K562 (cell line): ENCODE measurements around the gene CASP9. TPM values are rescaled to one million over a fixed set of nuclear protein-coding genes. Genes with fewer than 3 reads are reported as not detected.
A peak's percentile ranks its signal among the peaks of the same experiment; 100 is the strongest.

Source experiments
- ATAC-seq: fragments of 200-7000 bp; cut with Tn5 transposase; 3 replicates; pipeline ENCODE4 v1.9.1; 2020; ENCODE audit warnings: moderate library complexity
- BruUV-seq: library from RNA; stranded (reverse); fragments of 400-500 nt; replicated peaks from 2 replicates; lab custom pipeline; 2021; lab: Mats Ljungman, UMichigan
- CTCF ChIA-PET: fragments of 300-600 bp; formaldehyde crosslinking; extraction: SDS; loops from one replicate; lab custom pipeline; 2021; ENCODE audit warnings: low intra/inter-chr PET ratio; lab: Yijun Ruan, JAX
- POLR2A ChIA-PET: fragments of 300-600, 350-650 bp; sonication (Branson Sonifier 250); formaldehyde crosslinking; extraction: SDS; loops from one replicate; lab custom pipeline; 2021; ENCODE audit warnings: antibody characterized with exemption, inconsistent platforms; lab: Yijun Ruan, JAX
- DNase-seq, 4 experiments: peaks; one replicate each; pipeline versions ENCODE4 v3.0.0 to v3.0.0-alpha.2; 2011 to 2018; ENCODE audit warnings: low spot score in 3 of 4, mixed read lengths in 3 of 4; ENCODE audit errors: extremely low read depth in 1 of 4
- FAIRE-seq: peaks from 2 replicates; lab custom pipeline; 2011; peaks lifted over from hg19 to GRCh38; lab: Jason Lieb, UNC
- H2AFZ ChIP-seq: 2 replicates; pipeline ENCODE4 v1.6.0; 2011; ENCODE audit warnings: low read depth, low read length, control low read depth, inconsistent platforms
- H3K27ac ChIP-seq: fragments of 200-600 bp; 3 replicates; pipeline ENCODE4 v1.8.0; 2011; ENCODE audit warnings: low read depth, mild to moderate bottlenecking, control low read depth, inconsistent platforms, low read length, moderate library complexity, mixed read lengths; ENCODE audit errors: extremely low read depth
- H3K27me3 ChIP-seq, 2 experiments: fragments of 300-600 bp in 1 of 2; 2 replicates in 1 of 2; 3 replicates in 1 of 2; pipeline versions ENCODE4 v1.6.0 to v1.8.0; 2011; ENCODE audit warnings: inconsistent platforms in 2 of 2, low read length in 2 of 2, mild to moderate bottlenecking in 1 of 2, mixed read lengths in 1 of 2, moderate library complexity in 1 of 2; ENCODE audit not compliant: control insufficient read depth in 2 of 2, insufficient read depth in 2 of 2
- H3K36me3 ChIP-seq: fragments of 300-600 bp; 3 replicates; pipeline ENCODE4 v1.8.0; 2011; ENCODE audit warnings: mild to moderate bottlenecking, low read length, inconsistent platforms; ENCODE audit not compliant: control insufficient read depth, insufficient read depth
- H3K4me1 ChIP-seq, 2 experiments: fragments of 200-600 bp in 1 of 2; replicated peaks in 1 of 2; 2 replicates in 1 of 2; 3 replicates in 1 of 2; pipeline versions ENCODE4 v1.5.1 to v1.8.0; 2011; ENCODE audit warnings: inconsistent platforms in 2 of 2, low read length in 2 of 2, mild to moderate bottlenecking in 1 of 2, mixed read lengths in 1 of 2, moderate library complexity in 1 of 2; ENCODE audit not compliant: control insufficient read depth in 2 of 2, insufficient read depth in 2 of 2
- H3K4me2 ChIP-seq: 2 replicates; pipeline ENCODE4 v1.6.1; 2011; ENCODE audit warnings: low read length, control low read depth, inconsistent platforms, mixed read lengths; ENCODE audit not compliant: insufficient read depth
- H3K4me3 ChIP-seq: fragments of 200-600 bp; sonication (generic), shearing (Covaris generic); 2 replicates; pipeline ENCODE4 v1.5.1; 2016; ENCODE audit warnings: control low read depth, inconsistent platforms
- H3K79me2 ChIP-seq: fragments of 200-600 bp; 3 replicates; pipeline ENCODE4 v1.8.0; 2011; ENCODE audit warnings: low read length, inconsistent platforms; ENCODE audit not compliant: control insufficient read depth, insufficient read depth
- H3K9ac ChIP-seq, 2 experiments: 2 replicates each; pipeline versions ENCODE4 v1.6.0 to v1.6.1; 2011; ENCODE audit warnings: low read depth in 2 of 2, low read length in 2 of 2, control low read depth in 1 of 2, inconsistent platforms in 1 of 2, mild to moderate bottlenecking in 1 of 2, mixed read lengths in 1 of 2; ENCODE audit not compliant: insufficient read depth in 1 of 2
- H3K9me1 ChIP-seq: one replicate; pipeline ENCODE4 v1.6.0; 2011; ENCODE audit warnings: inconsistent platforms, mild to moderate bottlenecking, low read length, moderate library complexity; ENCODE audit not compliant: control insufficient read depth, insufficient read depth
- H3K9me3 ChIP-seq: replicated peaks from 2 replicates; pipeline ENCODE4 v1.5.1; 2011; ENCODE audit warnings: low read depth, low read length, inconsistent platforms; ENCODE audit not compliant: control insufficient read depth, insufficient read depth
- H4K20me1 ChIP-seq: replicated peaks from 2 replicates; pipeline ENCODE4 v1.6.1; 2011; ENCODE audit warnings: low read length, inconsistent platforms, mixed read lengths; ENCODE audit not compliant: control insufficient read depth, insufficient read depth
- ATF7 ChIP-seq: fragments of 450-650 bp; IDR thresholded peaks from 2 replicates; pipeline ENCODE4 v1.7.1; 2014; ENCODE audit warnings: mild to moderate bottlenecking, moderate library complexity
- CREB1 ChIP-seq, 2 experiments: sonication (generic) in 1 of 2; formaldehyde crosslinking in 1 of 2; IDR thresholded peaks; 2 replicates each; pipeline versions ENCODE4 v1.6.1 to v1.8.0; 2012 to 2022; ENCODE audit warnings: inconsistent platforms in 1 of 2, mild to moderate bottlenecking in 1 of 2, missing genetic modification reagents in 1 of 2, moderate library complexity in 1 of 2
- EP400 ChIP-seq: fragments of 450-650 bp; IDR thresholded peaks from 2 replicates; pipeline ENCODE4 v1.6.1; 2017; ENCODE audit warnings: antibody characterized with exemption, mild to moderate bottlenecking, moderate library complexity
- ERF ChIP-seq: fragments of 450-650 bp; formaldehyde crosslinking; IDR thresholded peaks from 2 replicates; pipeline ENCODE4 v1.4.0; 2020; ENCODE audit warnings: mild to moderate bottlenecking, mixed read lengths
- ESRRA ChIP-seq: fragments of 450-650 bp; IDR thresholded peaks from 2 replicates; pipeline ENCODE4 v1.6.1; 2014; ENCODE audit warnings: low read depth, mild to moderate bottlenecking, moderate library complexity, borderline replicate concordance
- ETV5 ChIP-seq: sonication (generic); formaldehyde crosslinking; IDR thresholded peaks from 2 replicates; pipeline ENCODE4 v1.4.0; 2020; ENCODE audit warnings: low read depth, mild to moderate bottlenecking, missing genetic modification reagents
- FOXM1 ChIP-seq, 2 experiments: fragments of 450-650 bp in 1 of 2; sonication (generic) in 1 of 2; formaldehyde crosslinking in 1 of 2; IDR thresholded peaks; 2 replicates each; pipeline versions ENCODE4 v1.6.1 to v1.9.0; 2017 to 2022; ENCODE audit warnings: low read depth in 2 of 2, mild to moderate bottlenecking in 2 of 2, missing genetic modification reagents in 1 of 2, moderate library complexity in 1 of 2
- GABPB1 ChIP-seq: sonication (generic); formaldehyde crosslinking; IDR thresholded peaks from 2 replicates; pipeline ENCODE4 v1.8.0; 2022; ENCODE audit warnings: mild to moderate bottlenecking, missing genetic modification reagents
- GMEB1 ChIP-seq: fragments of 250-450 bp; sonication (Bioruptor Pico); IDR thresholded peaks from 2 replicates; pipeline ENCODE4 v1.4.0; 2020; ENCODE audit warnings: mild to moderate bottlenecking
- GTF2F1 ChIP-seq: IDR thresholded peaks from 2 replicates; pipeline ENCODE4 v1.6.1; 2011; ENCODE audit warnings: low read depth, low read length, improper control_type of control experiment
- HSF4 ChIP-seq: fragments of 250-450 bp; sonication (Bioruptor Pico); IDR thresholded peaks from 2 replicates; pipeline ENCODE4 v2.1.2; 2022; ENCODE audit warnings: mild to moderate bottlenecking, moderate library complexity, borderline replicate concordance
- MED1 ChIP-seq: sonication (generic); formaldehyde crosslinking; IDR thresholded peaks from 2 replicates; pipeline ENCODE4 v1.8.1; 2023; ENCODE audit warnings: missing genetic modification reagents, borderline replicate concordance
- NCOR1 ChIP-seq: fragments of 450-650 bp; IDR thresholded peaks from 2 replicates; pipeline ENCODE4 v1.6.1; 2016; ENCODE audit warnings: mild to moderate bottlenecking, moderate library complexity
- PHF8 ChIP-seq: fragments of 200-600 bp; sonication (generic); IDR thresholded peaks from 2 replicates; pipeline ENCODE4 v1.6.1; 2012; ENCODE audit warnings: mixed run types, mild to moderate bottlenecking, inconsistent platforms, low read length, moderate library complexity, borderline replicate concordance
- SNAPC5 ChIP-seq: fragments of 250-450 bp; sonication (Bioruptor Pico); IDR thresholded peaks from 2 replicates; pipeline ENCODE4 v1.8.0; 2021; ENCODE audit warnings: moderate library complexity, mild to moderate bottlenecking, inconsistent platforms
- SP1 ChIP-seq: sonication (generic); formaldehyde crosslinking; IDR thresholded peaks from 2 replicates; pipeline ENCODE4 v1.8.1; 2022; ENCODE audit warnings: mild to moderate bottlenecking, missing genetic modification reagents
- SREBF1 ChIP-seq: fragments of 150-350 bp; IDR thresholded peaks from 2 replicates; pipeline ENCODE4 v1.6.1; 2014; ENCODE audit warnings: antibody characterized with exemption, low read depth, low read length, borderline replicate concordance
- WGBS: fragments of 100-300 bp; shearing (Covaris generic); methylation state at CpG from one replicate; pipeline ENCODE4 v1.1.6; 2016; ENCODE audit warnings: low coverage, mixed read lengths; ENCODE audit not compliant: insufficient coverage; ENCODE audit errors: missing lambda C conversion rate; 5-methylcytosine and 5-hydroxymethylcytosine counted together
- in situ Hi-C: fragments of 300-500 bp; cut with MboI; formaldehyde crosslinking; loops from 4 replicates; pipeline ENCODE4 v1.15.0; 2018; ENCODE audit warnings: inconsistent platforms, mixed read lengths
- intact Hi-C: fragments of 100-400 bp; cut with micrococcal nuclease; formaldehyde crosslinking; loops from 2 replicates; pipeline ENCODE4 v1.14.2; 2022
- polyA plus RNA-seq, 8 experiments: library from polyadenylated mRNA; depleted of rRNA in 4 of 8; stranded (reverse) in 5 of 8; unstranded in 3 of 8; fragments of >200 nt; fragmentation: Nextera tagmentation in 2 of 8; fragmentation: Illumina TruSeq in 1 of 8; extraction: Ambion mirVana in 2 of 8; extraction: Trizol in 1 of 8; gene quantifications; 2 replicates each; pipeline versions ENCODE4 v1.2.1 to v1.2.3, GENCODE V29; 2011 to 2014; ENCODE audit warnings: inconsistent platforms in 1 of 8, missing spikeins in 1 of 8
- total RNA-seq, 7 experiments: library from RNA; depleted of rRNA in 6 of 7; stranded (reverse); fragments of >200 nt in 6 of 7; fragmentation: Illumina TruSeq in 2 of 7; extraction: Trizol in 2 of 7; gene quantifications; 2 replicates each; pipeline versions ENCODE4 v1.2.1 to v1.2.3, GENCODE V29; 2011 to 2021; ENCODE audit warnings: low replicate concordance in 1 of 7
- TF ChIP-seq, protein P1 (sequence below): fragments of 200-800 bp; sonication (Bioruptor generic); IDR thresholded peaks from 2 replicates; pipeline ENCODE4 v1.6.1; 2017; ENCODE audit warnings: missing genetic modification characterization, missing compliant biosample characterization

The CASP9 gene
- total and polyA plus RNA-seq, 9 of the 15 experiments (the other 6 are each of a cell fraction or from before 2014, with no cell fraction given) = 10.8 to 54.1 (median 30.7) TPM

DNA sequence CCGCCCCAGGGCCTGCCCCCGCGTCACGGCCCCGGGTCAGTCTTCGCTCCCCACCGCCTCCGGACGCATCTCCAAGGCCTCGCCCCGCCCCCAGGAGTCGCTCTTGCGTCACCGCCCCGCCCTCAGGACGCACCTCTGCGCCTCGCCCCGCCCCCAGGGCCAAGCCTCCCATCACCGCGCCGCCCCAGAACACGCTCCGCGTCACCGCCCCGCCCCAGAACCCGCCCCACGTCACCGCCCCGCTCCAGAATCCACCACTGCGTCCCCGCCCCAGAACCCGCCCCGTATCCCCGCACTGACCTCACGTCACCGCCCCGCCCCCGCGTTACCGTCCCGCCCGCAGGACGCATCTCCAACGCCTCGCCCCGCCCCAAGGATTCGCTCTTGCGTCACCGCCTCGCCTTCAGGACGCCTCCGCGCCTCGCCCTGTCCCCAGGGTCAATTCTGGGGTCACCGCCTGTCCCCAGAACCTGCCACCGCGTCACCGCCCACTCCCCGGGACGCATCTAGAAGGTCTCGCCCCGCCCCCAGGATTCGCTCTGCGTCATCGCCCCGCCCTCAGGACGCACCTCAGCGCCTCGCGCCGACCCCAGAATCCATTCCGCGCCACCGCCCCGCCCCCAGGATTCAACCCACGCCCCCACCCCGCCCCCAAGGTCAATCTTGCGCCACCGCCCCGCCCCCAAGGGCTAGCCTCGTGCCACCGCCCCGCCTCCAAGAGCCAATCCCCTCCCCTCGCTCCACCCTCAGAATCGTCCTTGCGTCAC, 451 bp upstream of the CASP9 start:
- peak; percentile 78 for ATAC-seq
- Histone ChIP-seq H3K9me3 (no peaks in the 10 kb centered on the region), H3K9me1 (no peaks in the 10 kb centered on the region), H3K4me3 (peak overlapping the region; percentile 83), H4K20me1 (no peaks in the 10 kb centered on the region), H3K4me1 (peaks cover 11 to 34% of the 10 kb centered on the region in 2 experiments), H3K9ac (peak overlapping the region; percentile 70 to 94; a peak in 3 of 4 replicates), H3K27me3 (no peaks in the 10 kb centered on the region), H3K4me2 (peak overlapping the region; percentile 79; the same call in 1 of the 2 replicates), H3K79me2 (peaks cover 54% of the 10 kb centered on the region), H3K27ac (peak overlapping the region; percentile 96), H2AFZ (peak overlapping the region; percentile 96), H3K36me3 (peaks cover 12% of the 10 kb centered on the region; the same call in 2 of the 3 replicates)
- CTCF ChIA-PET = interaction anchor here (0.6 kb wide), 1 partner anchor 117 kb away, joined by 3 read pairs; no protein-coding TSS in a partner anchor
- intact Hi-C loops = loop anchor here (10.0 kb wide), 1 partner anchor 310 kb away; no protein-coding TSS in a partner anchor
- no TSS peak for BruUV-seq
- POLR2A ChIA-PET = interaction anchor here (0.8 to 1.2 kb wide), 2 partner anchors 10 to 12 kb away, joined by 4 read pairs; no protein-coding TSS in a partner anchor
- FAIRE-seq = peak; percentile 29
- under 1% methylated on average over 36 of the region's 88 CpGs for WGBS
- in situ Hi-C loops = no loop called here
- DNase-seq = peak; percentile 97 to 100 (median 98)
- TF ChIP-seq MED1 (CRISPR knock-in tag) (no peak), ESRRA (peak; percentile 68; the same call in 1 of the 2 replicates), EP400 (peak; percentile 57; the same call in 1 of the 2 replicates), SNAPC5 (CRISPR knock-in tag) (no peak), SREBF1 (0 out of 2 replicates have a peak, but pooled peaks have one; percentile 18), CREB1 (IDR thresholded peaks at IDR 0.05) (peak; percentile 91), CREB1 (CRISPR knock-in tag; IDR thresholded peaks at IDR 0.05) (peak; percentile 87), SP1 (CRISPR knock-in tag) (peak; percentile 92), HSF4 (CRISPR knock-in tag) (no peak), ETV5 (CRISPR knock-in tag) (peak; percentile 3; the same call in 1 of the 2 replicates), NCOR1 (peak; percentile 45; the same call in 1 of the 2 replicates), GMEB1 (CRISPR knock-in tag) (peak; percentile 86), GABPB1 (CRISPR knock-in tag) (peak; percentile 41; the same call in 1 of the 2 replicates), FOXM1 (IDR thresholded peaks at IDR 0.05; ENCODE audit: low read depth) (no peak), FOXM1 (CRISPR knock-in tag; IDR thresholded peaks at IDR 0.05; ENCODE audit: low read depth) (no peak), ATF7 (peak; percentile 89), ERF (CRISPR knock-in tag) (no peak), PHF8 (peak; percentile 30; the same call in 1 of the 2 replicates), GTF2F1 (no peak)
- TF ChIP-seq, protein P1, sequence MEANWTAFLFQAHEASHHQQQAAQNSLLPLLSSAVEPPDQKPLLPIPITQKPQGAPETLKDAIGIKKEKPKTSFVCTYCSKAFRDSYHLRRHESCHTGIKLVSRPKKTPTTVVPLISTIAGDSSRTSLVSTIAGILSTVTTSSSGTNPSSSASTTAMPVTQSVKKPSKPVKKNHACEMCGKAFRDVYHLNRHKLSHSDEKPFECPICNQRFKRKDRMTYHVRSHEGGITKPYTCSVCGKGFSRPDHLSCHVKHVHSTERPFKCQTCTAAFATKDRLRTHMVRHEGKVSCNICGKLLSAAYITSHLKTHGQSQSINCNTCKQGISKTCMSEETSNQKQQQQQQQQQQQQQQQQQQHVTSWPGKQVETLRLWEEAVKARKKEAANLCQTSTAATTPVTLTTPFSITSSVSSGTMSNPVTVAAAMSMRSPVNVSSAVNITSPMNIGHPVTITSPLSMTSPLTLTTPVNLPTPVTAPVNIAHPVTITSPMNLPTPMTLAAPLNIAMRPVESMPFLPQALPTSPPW (CRISPR knock-in tag) = peak; percentile 88
